Smooth muscle cell (in vitro differentiated cells): Measurements from ENCODE around the gene SLC30A10. TPM values are rescaled to one million over a fixed set of nuclear protein-coding genes. Genes with fewer than 3 reads are reported as not detected.

ENCODE experiments used
- DNase-seq: peaks from one replicate; lab custom pipeline; 2025; ENCODE audit not compliant: unreplicated experiment; lab: John Stamatoyannopoulos, UW
- H2AFZ ChIP-seq: fragments of 200-600 bp; sonication (generic); 2 replicates; pipeline ENCODE4 v1.6.0; 2016; ENCODE audit warnings: antibody characterized with exemption, low read depth, mild to moderate bottlenecking
- H3F3A ChIP-seq: fragments of 200-600 bp; sonication (generic); 2 replicates; pipeline ENCODE4 v1.6.0; 2017; ENCODE audit warnings: antibody characterized with exemption, low read depth
- H3K27ac ChIP-seq: fragments of 200-600 bp; sonication (generic); 2 replicates; pipeline ENCODE4 v1.5.1; 2016; ENCODE audit warnings: low read depth, mild to moderate bottlenecking
- H3K27me3 ChIP-seq: fragments of 200-600 bp; sonication (generic); 2 replicates; pipeline ENCODE4 v1.6.1; 2016; ENCODE audit warnings: low read depth, mild to moderate bottlenecking
- H3K36me3 ChIP-seq: fragments of 200-600 bp; sonication (generic); 2 replicates; pipeline ENCODE4 v1.5.1; 2016; ENCODE audit warnings: low read depth
- H3K4me1 ChIP-seq: fragments of 200-600 bp; sonication (generic); 2 replicates; pipeline ENCODE4 v1.5.1; 2016; ENCODE audit warnings: low read depth
- H3K4me2 ChIP-seq: fragments of 200-600 bp; sonication (generic); 2 replicates; pipeline ENCODE4 v1.6.0; 2016; ENCODE audit warnings: mild to moderate bottlenecking
- H3K4me3 ChIP-seq: fragments of 200-600 bp; sonication (generic); 2 replicates; pipeline ENCODE4 v1.5.1; 2016; ENCODE audit warnings: mild to moderate bottlenecking
- H3K79me2 ChIP-seq: fragments of 200-600 bp; sonication (generic); 2 replicates; pipeline ENCODE4 v1.6.0; 2016; ENCODE audit warnings: low read depth, mild to moderate bottlenecking
- H3K9ac ChIP-seq: fragments of 200-600 bp; sonication (generic); 2 replicates; pipeline ENCODE4 v1.6.0; 2016; ENCODE audit warnings: low read depth
- H3K9me3 ChIP-seq: fragments of 200-600 bp; sonication (generic); replicated peaks from 2 replicates; pipeline ENCODE4 v1.5.1; 2016; ENCODE audit warnings: low read depth
- H4K20me1 ChIP-seq: fragments of 200-600 bp; sonication (generic); 2 replicates; pipeline ENCODE4 v1.6.0; 2016; ENCODE audit warnings: low read depth
- WGBS: methylation state at CpG from one replicate; pipeline ENCODE4 v1.1.7; 2016; ENCODE audit warnings: low lambda C conversion rate; 5-methylcytosine and 5-hydroxymethylcytosine counted together
- polyA plus RNA-seq: library from polyadenylated mRNA; unstranded; fragments of >200 nt; fragmentation: Nextera tagmentation; extraction: Ambion mirVana; gene quantifications from 2 replicates; pipeline ENCODE4 v1.2.1, GENCODE V29; 2016
- total RNA-seq: library from RNA; depleted of rRNA; stranded (reverse); fragments of >200 nt; gene quantifications from 2 replicates; pipeline ENCODE4 v1.2.3, GENCODE V29; 2014
- TF ChIP-seq, protein P1 (sequence below): fragments of 200-600 bp; sonication (generic); IDR thresholded peaks from 2 replicates; pipeline ENCODE4 v1.5.1; 2017; ENCODE audit warnings: borderline replicate concordance, mild to moderate bottlenecking, antibody characterized with exemption; ENCODE audit not compliant: insufficient read depth, poor library complexity, severe bottlenecking

Gene SLC30A10
- total and polyA plus RNA-seq, 2 experiments from 2014 or later: not detected

DNA sequence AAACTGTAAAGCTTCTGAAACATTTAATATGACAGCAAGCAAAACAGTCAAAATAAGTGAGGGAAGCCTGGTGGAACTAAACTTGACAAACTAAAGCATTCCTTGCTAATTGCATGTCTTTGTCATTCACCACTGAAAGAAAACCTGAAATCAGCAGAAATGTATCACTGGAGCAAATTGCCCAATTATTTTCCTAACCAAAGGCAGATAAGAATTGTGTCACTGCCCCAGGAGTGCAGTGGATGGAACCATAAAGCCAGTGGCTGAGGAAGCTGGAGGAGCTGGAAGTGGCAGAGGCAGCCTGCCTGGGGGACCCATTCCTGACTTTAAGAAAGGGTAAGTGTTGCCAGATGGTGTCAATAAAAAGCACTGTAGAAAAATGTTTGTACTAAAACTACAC is 2.7 kb upstream of the SLC30A10 start:
- Histone ChIP-seq H3K27ac (no peak overlapping the region), H3F3A (no peaks in the 10 kb centered on the region), H3K4me3 (no peak overlapping the region), H4K20me1 (no peaks in the 10 kb centered on the region), H3K9ac (no peak overlapping the region), H3K9me3 (no peaks in the 10 kb centered on the region), H3K79me2 (no peaks in the 10 kb centered on the region), H3K27me3 (peaks cover 60% of the 10 kb centered on the region), H3K4me2 (no peak overlapping the region), H2AFZ (no peak overlapping the region), H3K36me3 (no peaks in the 10 kb centered on the region), H3K4me1 (no peaks in the 10 kb centered on the region)
- DNase-seq: no peak
- TF ChIP-seq, protein P1, sequence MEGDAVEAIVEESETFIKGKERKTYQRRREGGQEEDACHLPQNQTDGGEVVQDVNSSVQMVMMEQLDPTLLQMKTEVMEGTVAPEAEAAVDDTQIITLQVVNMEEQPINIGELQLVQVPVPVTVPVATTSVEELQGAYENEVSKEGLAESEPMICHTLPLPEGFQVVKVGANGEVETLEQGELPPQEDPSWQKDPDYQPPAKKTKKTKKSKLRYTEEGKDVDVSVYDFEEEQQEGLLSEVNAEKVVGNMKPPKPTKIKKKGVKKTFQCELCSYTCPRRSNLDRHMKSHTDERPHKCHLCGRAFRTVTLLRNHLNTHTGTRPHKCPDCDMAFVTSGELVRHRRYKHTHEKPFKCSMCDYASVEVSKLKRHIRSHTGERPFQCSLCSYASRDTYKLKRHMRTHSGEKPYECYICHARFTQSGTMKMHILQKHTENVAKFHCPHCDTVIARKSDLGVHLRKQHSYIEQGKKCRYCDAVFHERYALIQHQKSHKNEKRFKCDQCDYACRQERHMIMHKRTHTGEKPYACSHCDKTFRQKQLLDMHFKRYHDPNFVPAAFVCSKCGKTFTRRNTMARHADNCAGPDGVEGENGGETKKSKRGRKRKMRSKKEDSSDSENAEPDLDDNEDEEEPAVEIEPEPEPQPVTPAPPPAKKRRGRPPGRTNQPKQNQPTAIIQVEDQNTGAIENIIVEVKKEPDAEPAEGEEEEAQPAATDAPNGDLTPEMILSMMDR: no peak

DNA sequence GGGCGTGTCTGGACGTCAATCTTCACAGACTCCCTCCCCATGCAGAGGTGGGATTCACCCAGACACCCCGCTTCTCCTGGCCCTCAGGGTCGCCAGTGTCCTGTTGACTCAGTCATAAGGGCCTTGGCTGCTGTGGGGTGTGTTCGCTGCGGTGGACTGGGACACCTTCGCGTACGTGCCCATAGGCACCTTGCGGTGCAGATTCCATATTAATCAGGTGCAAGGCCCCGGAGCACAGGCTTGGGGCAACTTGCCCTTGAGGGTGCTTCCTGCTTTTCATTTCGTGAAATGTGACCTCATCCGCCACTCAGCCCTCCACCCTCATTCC is 398 bp upstream of the SLC30A10 start:
- no peak overlapping the region for H2AFZ ChIP-seq

GRCh38 chr1:219927298-219927955 is 930 bp downstream of the SLC30A10 start:
- Histone ChIP-seq H4K20me1 (no peaks in the 10 kb centered on the region), H3K36me3 (no peaks in the 10 kb centered on the region), H3F3A (no peaks in the 10 kb centered on the region), H3K9me3 (no peaks in the 10 kb centered on the region), H3K27me3 (peaks cover 58% of the 10 kb centered on the region), H3K79me2 (no peaks in the 10 kb centered on the region), H3K27ac (no peak overlapping the region), H3K9ac (no peak overlapping the region), H3K4me2 (peak overlapping the region; percentile 94), H3K4me1 (no peaks in the 10 kb centered on the region), H3K4me3 (peak overlapping the region; percentile 59), H2AFZ (peak overlapping the region; percentile 66)
- TF ChIP-seq, protein P1: no peak
- 16% methylated on average over 31 of the region's 31 CpGs for WGBS
- DNase-seq: no peak

More for the DNA sequence above, 398 bp upstream of the SLC30A10 start:
- no peaks in the 10 kb centered on the region for H3K36me3 ChIP-seq
- TF ChIP-seq, protein P1: no peak
- peak overlapping the region; percentile 94 for H3K4me2 ChIP-seq
- no peaks in the 10 kb centered on the region for H3K79me2 ChIP-seq
- H3K4me1 ChIP-seq: no peaks in the 10 kb centered on the region
- H4K20me1 ChIP-seq: no peaks in the 10 kb centered on the region
- no peak overlapping the region for H3K9ac ChIP-seq
- H3F3A ChIP-seq: no peaks in the 10 kb centered on the region
- H3K27ac ChIP-seq: no peak overlapping the region
- no peak for DNase-seq
- 46% methylated on average over 13 of the region's 13 CpGs for WGBS
- H3K4me3 ChIP-seq: peak overlapping the region; percentile 59
- peaks cover 58% of the 10 kb centered on the region for H3K27me3 ChIP-seq
- H3K9me3 ChIP-seq: no peaks in the 10 kb centered on the region

- no peak for DNase-seq
- H3K4me3 ChIP-seq: no peak overlapping the region
- TF ChIP-seq, protein P1: no peak
- peaks cover 58% of the 10 kb centered on the region for H3K27me3 ChIP-seq
- H3K4me2 ChIP-seq: no peak overlapping the region
- no peaks in the 10 kb centered on the region for H3K36me3 ChIP-seq
- H3K9ac ChIP-seq: no peak overlapping the region
- no peak overlapping the region for H3K27ac ChIP-seq
- H3K4me1 ChIP-seq: no peaks in the 10 kb centered on the region
- H4K20me1 ChIP-seq: no peaks in the 10 kb centered on the region
- no peak overlapping the region for H2AFZ ChIP-seq
- 92% methylated on average over 6 of the region's 6 CpGs for WGBS
- H3K9me3 ChIP-seq: no peaks in the 10 kb centered on the region
- H3F3A ChIP-seq: no peaks in the 10 kb centered on the region
- H3K79me2 ChIP-seq: no peaks in the 10 kb centered on the region
Observed at GRCh38 chr1:219926363-219926998, 1.9 kb downstream of the SLC30A10 start.
